ENCODE data around the gene LRP2BP. TPM values are rescaled to one million over a fixed set of nuclear protein-coding genes. Genes with fewer than 3 reads are reported as not detected.

Gene LRP2BP
- total RNA-seq, 2 donors from 2014 or later, result 0.30 to 0.42 TPM

DNA sequence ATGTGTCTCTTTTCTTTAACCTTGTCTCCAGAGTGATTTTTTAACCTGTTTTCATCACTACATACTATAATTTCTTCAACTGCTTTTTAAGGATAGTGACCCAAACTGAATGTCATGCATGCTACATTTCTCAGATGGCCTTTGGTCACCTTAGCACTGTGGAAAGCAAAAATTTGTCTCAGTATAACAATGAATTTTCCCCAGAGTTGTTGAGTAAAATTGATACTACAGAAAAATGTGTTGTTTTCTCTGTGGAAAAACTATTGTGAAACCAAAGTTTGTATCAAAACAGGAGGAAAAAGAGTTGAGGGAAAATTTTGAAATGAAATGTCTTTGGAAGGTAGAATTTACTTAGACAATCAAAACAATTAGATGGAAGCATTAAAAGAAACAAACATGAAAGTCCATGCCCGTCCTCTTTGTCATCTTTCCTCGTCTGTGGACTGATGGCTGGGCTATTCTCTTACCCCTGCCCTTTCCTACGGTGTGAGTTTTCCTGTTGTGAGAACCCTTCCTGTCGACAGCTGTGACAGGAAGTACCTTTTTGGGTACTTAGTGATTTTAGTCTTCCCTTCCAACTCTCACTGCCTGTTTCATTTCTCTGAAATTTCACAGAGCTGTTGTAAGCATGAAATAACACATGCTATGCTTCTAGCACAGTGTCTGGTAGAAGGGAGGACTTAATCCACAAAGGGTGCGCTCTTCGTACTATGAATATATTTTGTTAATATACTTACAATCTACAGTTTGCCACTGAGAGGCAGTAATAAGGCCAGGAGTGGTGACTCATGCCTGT, 50.8 kb downstream of the LRP2BP start:
- Histone ChIP-seq H3K9me3 (no peaks in the 10 kb centered on the region), H3K9ac (ENCODE audit: low read depth in 2 of 2, low read length in 2 of 2) (no peak overlapping the region), H3K27me3 (no peaks in the 10 kb centered on the region), H3K4me1 (no peaks in the 10 kb centered on the region), H3K4me3 (no peak overlapping the region), H3K36me3 (no peaks in the 10 kb centered on the region), H3K27ac (no peak overlapping the region)
- TF ChIP-seq, protein P1, sequence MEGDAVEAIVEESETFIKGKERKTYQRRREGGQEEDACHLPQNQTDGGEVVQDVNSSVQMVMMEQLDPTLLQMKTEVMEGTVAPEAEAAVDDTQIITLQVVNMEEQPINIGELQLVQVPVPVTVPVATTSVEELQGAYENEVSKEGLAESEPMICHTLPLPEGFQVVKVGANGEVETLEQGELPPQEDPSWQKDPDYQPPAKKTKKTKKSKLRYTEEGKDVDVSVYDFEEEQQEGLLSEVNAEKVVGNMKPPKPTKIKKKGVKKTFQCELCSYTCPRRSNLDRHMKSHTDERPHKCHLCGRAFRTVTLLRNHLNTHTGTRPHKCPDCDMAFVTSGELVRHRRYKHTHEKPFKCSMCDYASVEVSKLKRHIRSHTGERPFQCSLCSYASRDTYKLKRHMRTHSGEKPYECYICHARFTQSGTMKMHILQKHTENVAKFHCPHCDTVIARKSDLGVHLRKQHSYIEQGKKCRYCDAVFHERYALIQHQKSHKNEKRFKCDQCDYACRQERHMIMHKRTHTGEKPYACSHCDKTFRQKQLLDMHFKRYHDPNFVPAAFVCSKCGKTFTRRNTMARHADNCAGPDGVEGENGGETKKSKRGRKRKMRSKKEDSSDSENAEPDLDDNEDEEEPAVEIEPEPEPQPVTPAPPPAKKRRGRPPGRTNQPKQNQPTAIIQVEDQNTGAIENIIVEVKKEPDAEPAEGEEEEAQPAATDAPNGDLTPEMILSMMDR (IDR thresholded peaks at IDR 0.05), result no peak
- intact Hi-C loops (cut with DNase I), result no loop called here
- no peak for DNase-seq

DNA sequence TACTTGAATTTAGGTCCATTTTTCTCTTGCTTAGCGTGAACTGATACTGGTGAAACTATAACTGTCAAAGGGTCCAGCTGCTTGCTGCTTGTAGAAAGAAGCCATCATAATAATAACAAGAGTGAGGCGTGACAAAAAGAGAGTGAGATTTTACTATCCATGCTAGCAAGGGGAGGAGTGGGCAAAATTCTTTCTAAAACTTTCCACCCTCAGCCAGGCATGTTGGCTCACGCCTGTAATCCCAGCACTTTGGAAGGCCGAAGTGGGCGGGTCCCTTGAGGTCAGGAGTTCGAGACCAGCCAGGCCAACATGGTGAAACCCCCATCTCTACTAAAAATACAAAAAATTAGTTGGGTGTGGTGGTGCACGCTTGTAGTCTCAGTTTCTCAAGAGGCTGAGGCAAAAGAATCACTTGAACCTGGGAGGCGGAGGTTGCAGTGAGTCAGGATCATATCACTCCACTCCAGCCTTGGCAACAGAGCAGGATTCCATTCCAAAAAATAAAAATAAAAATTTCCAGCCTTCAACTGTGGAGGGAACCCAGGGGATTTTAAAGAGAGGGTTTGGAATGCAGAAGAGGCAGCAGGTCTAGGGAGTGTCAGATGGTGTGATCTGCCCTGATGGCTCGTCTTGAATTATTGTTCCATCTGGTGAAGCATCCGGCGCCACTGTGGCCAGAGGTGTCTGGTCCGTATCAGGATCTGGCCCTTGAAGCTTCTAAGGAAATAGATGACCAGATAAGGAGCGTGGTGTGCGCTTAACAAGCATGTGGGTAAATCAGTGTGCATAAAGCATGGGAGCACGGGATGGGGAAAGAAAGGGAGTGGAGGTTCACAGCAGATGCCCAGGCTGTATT, 51.8 kb downstream of the LRP2BP start:
- H3K4me3 ChIP-seq, result no peak overlapping the region
- intact Hi-C loops (cut with DNase I), result no loop called here
- H3K4me1 ChIP-seq, result no peaks in the 10 kb centered on the region
- no peak for DNase-seq
- no peaks in the 10 kb centered on the region for H3K27me3 ChIP-seq
- H3K9me3 ChIP-seq, result no peaks in the 10 kb centered on the region
- TF ChIP-seq, protein P1 (IDR thresholded peaks at IDR 0.05), result no peak
- no peaks in the 10 kb centered on the region for H3K36me3 ChIP-seq
- no peak overlapping the region for H3K9ac ChIP-seq (ENCODE audit: low read depth in 2 of 2, low read length in 2 of 2)
- H3K27ac ChIP-seq, result no peak overlapping the region

DNA sequence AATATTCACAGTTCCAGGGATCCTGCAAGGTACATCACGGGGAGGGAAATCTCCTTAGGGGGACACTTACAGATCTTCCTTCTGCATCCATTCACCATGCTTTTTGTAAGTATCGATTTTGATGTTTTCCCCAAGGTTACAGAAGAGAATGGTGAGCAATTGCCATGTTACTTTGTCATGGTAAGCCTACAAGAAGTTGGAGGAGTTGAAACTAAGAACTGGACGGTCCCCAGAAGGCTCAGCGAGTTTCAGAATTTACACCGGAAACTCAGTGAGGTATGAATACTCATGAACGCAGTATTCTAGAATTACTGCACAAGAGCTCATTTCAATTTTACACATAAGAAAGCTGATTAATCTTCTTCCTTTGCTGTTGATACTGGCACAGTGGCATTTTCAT, 53.9 kb downstream of the LRP2BP start:
- H3K36me3 ChIP-seq, result no peaks in the 10 kb centered on the region
- H3K4me1 ChIP-seq, result no peaks in the 10 kb centered on the region
- no peak overlapping the region for H3K9ac ChIP-seq (ENCODE audit: low read depth in 2 of 2, low read length in 2 of 2)
- no peaks in the 10 kb centered on the region for H3K27me3 ChIP-seq
- H3K4me3 ChIP-seq, result no peak overlapping the region
- no peak overlapping the region for H3K27ac ChIP-seq
- DNase-seq, result no peak
- no peaks in the 10 kb centered on the region for H3K9me3 ChIP-seq
- intact Hi-C loops (cut with DNase I), result no loop called here
- TF ChIP-seq, protein P1 (IDR thresholded peaks at IDR 0.05), result no peak

DNA sequence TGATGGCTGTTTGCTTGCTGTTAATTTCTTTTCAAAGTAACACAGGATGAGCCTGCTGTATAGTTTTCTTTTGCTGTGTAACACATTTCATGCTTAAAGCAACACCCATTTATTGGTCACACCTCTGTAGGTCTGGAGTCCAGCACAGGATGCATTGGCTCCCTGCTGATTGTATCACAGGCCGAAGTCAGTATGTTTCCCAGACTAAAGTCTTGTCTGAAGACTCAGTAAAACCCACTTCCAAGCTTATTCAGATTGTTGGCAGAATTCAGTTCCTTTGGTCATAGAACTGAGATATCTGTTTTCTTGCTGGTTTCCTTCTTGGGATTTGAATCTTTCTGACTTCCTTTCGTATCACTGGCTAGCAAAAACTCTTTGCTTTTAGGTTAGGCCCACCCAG, 54.3 kb downstream of the LRP2BP start:
- H3K4me3 ChIP-seq, result no peak overlapping the region
- TF ChIP-seq, protein P1 (IDR thresholded peaks at IDR 0.05), result no peak
- no peaks in the 10 kb centered on the region for H3K9me3 ChIP-seq
- no peaks in the 10 kb centered on the region for H3K27me3 ChIP-seq
- intact Hi-C loops (cut with DNase I), result no loop called here
- H3K9ac ChIP-seq (ENCODE audit: low read depth in 2 of 2, low read length in 2 of 2), result no peak overlapping the region
- H3K4me1 ChIP-seq, result no peaks in the 10 kb centered on the region
- H3K27ac ChIP-seq, result no peak overlapping the region
- no peaks in the 10 kb centered on the region for H3K36me3 ChIP-seq
- DNase-seq, result no peak

DNA sequence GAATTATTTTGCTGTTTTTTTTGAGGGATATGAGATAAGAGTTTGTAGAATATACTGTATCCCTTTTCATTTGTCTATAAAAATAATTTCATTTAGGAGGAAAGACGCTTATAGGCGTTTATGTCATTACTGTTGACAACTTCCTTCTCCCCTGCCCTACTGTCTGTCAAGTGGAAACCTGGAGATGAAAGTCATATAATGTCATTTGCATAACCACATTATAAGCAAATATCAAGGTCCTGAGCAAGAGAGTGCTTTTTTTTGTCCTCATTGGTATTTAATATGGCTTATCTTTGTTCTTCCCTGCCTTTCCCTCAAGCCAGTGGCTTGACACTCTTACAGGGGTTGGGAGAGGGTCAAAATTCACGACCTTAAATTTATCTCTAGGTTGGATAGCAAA, 55.8 kb downstream of the LRP2BP start:
- DNase-seq, result no peak
- no peaks in the 10 kb centered on the region for H3K36me3 ChIP-seq
- TF ChIP-seq, protein P1 (IDR thresholded peaks at IDR 0.05), result no peak
- H3K9ac ChIP-seq (ENCODE audit: low read depth in 2 of 2, low read length in 2 of 2), result no peak overlapping the region
- intact Hi-C loops (cut with DNase I), result no loop called here
- H3K4me1 ChIP-seq, result no peaks in the 10 kb centered on the region
- no peak overlapping the region for H3K27ac ChIP-seq
- H3K9me3 ChIP-seq, result no peaks in the 10 kb centered on the region
- no peaks in the 10 kb centered on the region for H3K27me3 ChIP-seq
- no peak overlapping the region for H3K4me3 ChIP-seq

Data from colonic mucosa (tissue), 4 donors.